ENCODE measurements around the gene PIK3CG. TPM values are rescaled to one million over a fixed set of nuclear protein-coding genes. Genes with fewer than 3 reads are reported as not detected.
"Not testable (repeated sequence)": the region's sequence is repeated elsewhere in the genome, so short reads cannot be mapped to it uniquely, and the experiment has no call there.

PIK3CG gene
- polyA plus RNA-seq, 3 donors from 2014 or later: 21.3 to 65.0 (median 30.6) TPM

DNA sequence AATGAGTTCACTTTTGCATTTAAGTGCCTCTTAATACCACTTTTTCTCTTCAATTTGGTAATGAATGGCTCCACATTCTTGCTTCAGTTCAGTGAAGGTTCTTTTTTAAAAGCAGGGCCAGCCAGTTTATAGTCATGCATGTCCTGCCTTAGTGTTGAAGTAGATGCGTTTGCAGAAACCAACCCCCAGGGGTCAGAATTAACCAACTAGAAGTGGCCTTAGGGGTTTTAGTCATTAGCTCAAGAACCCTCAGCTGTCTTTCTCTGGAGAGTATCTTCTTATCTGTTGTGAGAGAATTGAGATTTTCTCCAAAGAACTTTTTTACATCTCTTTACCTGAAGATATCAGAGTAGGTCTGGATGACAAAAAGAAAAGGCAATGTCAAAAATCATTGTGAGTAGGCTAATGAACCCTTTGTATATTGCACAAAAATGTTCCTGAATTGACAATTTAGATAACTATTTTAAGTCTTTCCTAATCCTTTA lies 82.2 kb downstream of the PIK3CG start:
- Mint-ChIP-seq H3K27ac (no peak overlapping the region), H3K9me3 (no peaks in the 10 kb centered on the region), H3K4me1 (no peaks in the 10 kb centered on the region), H3K36me3 (no peaks in the 10 kb centered on the region), H3K27me3 (ENCODE audit: low read depth in 3 of 3) (peaks cover 2 to 6% (median 2%) of the 10 kb centered on the region in 3 donors), H3K4me3 (no peak overlapping the region)
- peak; percentile 18 to 32 (median 30) for DNase-seq

DNA sequence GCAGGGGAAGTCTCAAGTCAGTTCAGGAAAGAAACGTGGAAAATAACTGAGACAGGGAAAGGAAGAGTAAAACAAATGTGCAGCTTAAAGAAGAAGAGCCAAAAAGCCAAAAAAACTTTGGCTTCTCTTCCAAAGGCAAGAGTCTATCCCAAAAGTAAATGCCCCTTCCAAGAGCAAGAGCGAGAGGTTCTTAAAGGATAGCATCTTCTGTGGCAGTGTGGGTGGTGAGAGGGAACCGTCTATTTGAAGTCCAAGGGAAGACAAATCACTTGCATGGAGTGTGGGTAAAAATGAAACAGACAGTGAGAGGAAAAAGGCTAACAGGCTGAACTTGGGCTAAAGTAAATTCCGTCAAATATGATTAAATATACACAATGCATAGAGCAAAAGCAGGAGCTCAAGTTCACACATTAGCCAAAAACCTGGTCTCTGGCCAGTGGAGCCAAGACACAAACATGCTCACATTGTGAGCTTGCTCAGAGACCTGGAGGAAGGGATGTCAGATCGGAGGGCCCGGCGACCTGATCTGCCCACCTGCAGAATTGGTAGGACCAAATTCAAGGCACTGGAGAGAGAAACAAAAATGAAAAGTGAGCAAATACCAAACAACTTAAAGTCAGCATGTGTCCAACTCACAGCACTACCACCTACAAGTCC lies 87.0 kb downstream of the PIK3CG start:
- no peaks in the 10 kb centered on the region for H3K4me1 Mint-ChIP-seq
- DNase-seq: no peak
- peaks cover 0 to 6% (median 0%) of the 10 kb centered on the region in 3 donors for H3K27me3 Mint-ChIP-seq (ENCODE audit: low read depth in 3 of 3)
- no peaks in the 10 kb centered on the region for H3K36me3 Mint-ChIP-seq
- H3K4me3 Mint-ChIP-seq: no peak overlapping the region
- H3K27ac Mint-ChIP-seq: no peak overlapping the region
- no peaks in the 10 kb centered on the region for H3K9me3 Mint-ChIP-seq

DNA sequence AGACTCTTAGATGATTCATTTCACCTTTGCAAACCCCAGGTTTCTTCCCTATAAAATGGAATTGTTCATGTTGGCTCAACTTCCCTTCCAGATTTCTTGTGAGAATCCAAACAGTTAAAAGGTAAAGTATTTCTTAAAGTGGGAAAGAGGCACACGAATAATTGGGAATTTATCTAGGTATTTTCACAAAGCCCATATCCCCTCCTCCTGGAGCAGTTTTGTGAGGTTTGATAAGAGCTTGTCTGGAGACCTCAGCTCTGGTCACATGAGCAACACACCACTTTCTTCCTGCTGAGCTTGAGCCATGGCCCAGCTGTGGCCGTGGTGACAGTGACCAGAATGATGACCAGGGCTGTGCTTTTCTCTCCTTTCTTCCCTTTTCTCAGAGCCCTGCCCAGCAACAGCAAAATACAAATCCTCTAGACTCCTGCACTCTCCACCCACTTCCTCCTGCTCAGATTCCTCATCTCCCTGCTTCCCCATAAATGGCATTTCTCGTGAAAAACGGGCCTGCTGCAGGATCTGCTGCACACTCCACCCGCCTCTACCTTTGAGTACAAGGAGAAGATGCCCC lies 87.7 kb downstream of the PIK3CG start:
- Mint-ChIP-seq H3K4me3 (no peak overlapping the region), H3K9me3 (no peaks in the 10 kb centered on the region), H3K4me1 (no peaks in the 10 kb centered on the region), H3K27me3 (ENCODE audit: low read depth in 3 of 3) (peaks cover 0 to 6% (median 0%) of the 10 kb centered on the region in 3 donors), H3K27ac (no peak overlapping the region), H3K36me3 (no peaks in the 10 kb centered on the region)
- DNase-seq: no peak

DNA sequence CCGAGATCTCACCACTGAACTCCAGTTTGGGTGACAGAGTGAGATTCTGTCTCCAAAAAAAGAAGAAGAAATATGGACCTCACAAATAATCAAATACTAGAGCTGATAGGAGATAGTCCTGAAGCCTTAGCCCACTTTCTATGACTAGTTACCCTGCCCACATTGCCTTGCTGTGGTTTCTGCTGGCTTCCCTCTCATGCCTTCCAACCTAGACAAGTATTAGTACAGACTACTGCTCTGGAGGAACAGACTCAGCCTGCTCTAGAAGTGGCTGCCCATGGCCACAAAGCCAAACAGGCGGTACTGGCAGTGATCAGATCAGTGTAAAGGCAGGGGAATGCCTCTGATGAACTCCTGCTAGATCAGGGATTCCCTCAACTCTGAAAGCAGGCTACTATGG lies 89.8 kb downstream of the PIK3CG start:
- Mint-ChIP-seq H3K36me3 (no peaks in the 10 kb centered on the region), H3K27ac (peak overlapping the region in 1 of 6 donors; percentile 26), H3K9me3 (no peaks in the 10 kb centered on the region), H3K4me1 (no peaks in the 10 kb centered on the region), H3K27me3 (ENCODE audit: low read depth in 3 of 3) (peaks cover 0 to 5% (median 0%) of the 10 kb centered on the region in 3 donors), H3K4me3 (no peak overlapping the region)
- DNase-seq: no peak

DNA sequence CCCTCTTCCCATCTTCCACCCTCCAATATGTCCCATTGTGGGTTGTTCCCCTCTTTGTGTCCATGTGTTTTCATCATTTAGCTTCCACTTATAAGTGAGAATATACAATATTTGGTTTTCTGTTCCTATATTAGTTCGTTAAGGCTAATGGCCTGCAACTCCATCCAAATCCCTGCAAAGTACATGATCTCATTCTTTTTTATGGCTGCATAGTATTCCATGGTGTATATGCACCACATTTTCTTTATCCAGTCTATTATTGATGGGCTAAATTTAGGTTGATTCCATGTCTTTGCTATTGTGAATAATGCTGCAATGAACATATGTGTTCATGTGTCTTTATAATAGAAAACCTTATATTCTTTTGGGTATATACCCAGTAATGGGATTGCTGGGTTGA lies 90.8 kb downstream of the PIK3CG start:
- H3K9me3 Mint-ChIP-seq; H3K27me3 Mint-ChIP-seq (ENCODE audit: low read depth in 3 of 3); H3K4me3 Mint-ChIP-seq; H3K27ac Mint-ChIP-seq; DNase-seq; H3K4me1 Mint-ChIP-seq; H3K36me3 Mint-ChIP-seq: not testable (repeated sequence)

Other genes starting within 250 kb of the PIK3CG start
- 1 to 10 TPM; 2.0 to 5.4 (median 4.6) TPM for gene CCDC71L, start 204.1 kb upstream of the PIK3CG start, polyA plus RNA-seq
- 1 to 10 TPM in 2 of 3 donors, under 1 TPM in 1; 0.74 to 5.9 (median 1.7) TPM for gene PRKAR2B, start 179.4 kb downstream of the PIK3CG start, polyA plus RNA-seq